ENCODE data around the gene TNP2.
A peak's percentile ranks its signal among the peaks of the same experiment; 100 is the strongest.

Gene TNP2

DNA sequence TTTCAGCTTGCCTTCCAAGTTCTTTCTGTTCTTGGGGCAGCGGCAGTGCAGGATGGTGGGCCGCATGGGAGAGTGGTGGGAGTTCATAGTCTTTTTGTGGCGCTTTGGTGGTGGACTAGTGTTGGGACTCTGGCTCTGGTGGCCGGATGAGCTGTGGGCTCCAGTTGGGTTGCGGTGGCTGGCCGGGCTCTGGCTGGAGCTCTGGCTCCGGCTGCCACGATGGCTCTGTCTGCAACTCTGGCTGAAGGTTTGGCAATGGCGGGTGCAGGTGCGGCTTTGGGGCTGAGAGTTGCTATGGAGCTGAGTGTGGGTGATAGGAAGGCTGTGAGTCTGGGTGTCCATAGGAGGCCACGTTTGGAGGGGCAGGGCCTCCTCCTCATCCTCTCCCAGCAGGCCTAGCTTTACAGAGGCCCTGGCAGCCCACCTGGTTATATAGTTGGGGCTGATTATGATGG lies at the start of gene TNP2:
Gene TNP2, minus strand, starts transcription at position 405 of the 455 bp plus-strand sequence. Its CDS starts 63 bp downstream, at position 342.
- no peak for DNase-seq (ENCODE audit: low spot score)

DNA sequence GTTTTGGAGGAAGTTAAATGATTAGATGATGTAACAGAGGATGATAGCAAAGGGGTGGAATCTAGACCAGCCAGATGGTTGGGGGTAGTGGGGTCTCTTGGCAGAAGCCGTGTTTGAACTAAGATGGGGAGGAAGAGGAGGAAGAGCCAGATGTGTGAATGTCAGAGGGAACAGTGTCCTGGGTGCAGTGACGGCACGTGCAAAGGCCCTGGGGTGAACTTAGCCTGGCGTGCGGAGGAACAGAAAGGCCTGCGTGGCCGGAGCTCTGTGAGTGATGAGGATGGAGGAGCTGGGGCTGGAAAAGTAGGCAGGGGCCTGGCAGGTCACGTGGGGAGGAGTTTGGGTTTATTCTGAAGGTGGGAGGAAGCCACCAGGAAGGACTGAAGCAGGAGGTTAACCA lies 49.7 kb upstream of the TNP2 start:
- DNase-seq (ENCODE audit: low spot score): no peak

DNA sequence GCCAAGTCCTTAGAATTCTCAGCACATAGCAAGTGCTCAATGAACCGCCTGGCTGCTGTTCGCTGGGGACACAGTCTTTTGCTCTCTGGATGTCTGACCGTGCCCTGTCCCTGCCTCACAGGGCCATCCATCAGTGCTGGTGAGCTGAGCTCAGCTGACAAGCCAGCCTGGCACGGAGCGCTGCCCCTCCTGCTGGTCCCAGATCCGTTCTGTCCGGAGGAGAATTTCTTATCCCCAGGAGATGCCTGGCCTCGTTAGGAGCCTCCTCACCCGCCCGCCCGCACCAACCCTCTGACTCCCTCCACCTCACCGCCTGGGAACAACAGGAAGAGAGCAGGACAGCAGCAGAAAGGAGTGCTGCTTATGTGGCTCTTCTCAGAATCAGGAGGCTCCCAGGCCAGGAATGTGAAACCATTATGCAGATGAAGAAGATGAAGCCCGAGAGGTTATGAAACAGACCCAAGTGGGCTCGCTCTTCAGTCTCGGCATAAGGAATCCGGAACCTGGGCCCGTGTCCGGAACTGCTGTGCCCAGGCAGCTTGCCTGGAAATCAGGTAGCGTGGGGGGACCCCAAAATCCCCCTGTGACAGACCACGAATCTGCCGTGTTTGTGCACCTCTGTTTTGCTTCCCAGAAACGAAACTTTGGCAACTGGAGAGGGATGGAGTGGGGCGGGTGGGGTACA lies 47.3 kb upstream of the TNP2 start:
- no peak for DNase-seq (ENCODE audit: low spot score)

DNA sequence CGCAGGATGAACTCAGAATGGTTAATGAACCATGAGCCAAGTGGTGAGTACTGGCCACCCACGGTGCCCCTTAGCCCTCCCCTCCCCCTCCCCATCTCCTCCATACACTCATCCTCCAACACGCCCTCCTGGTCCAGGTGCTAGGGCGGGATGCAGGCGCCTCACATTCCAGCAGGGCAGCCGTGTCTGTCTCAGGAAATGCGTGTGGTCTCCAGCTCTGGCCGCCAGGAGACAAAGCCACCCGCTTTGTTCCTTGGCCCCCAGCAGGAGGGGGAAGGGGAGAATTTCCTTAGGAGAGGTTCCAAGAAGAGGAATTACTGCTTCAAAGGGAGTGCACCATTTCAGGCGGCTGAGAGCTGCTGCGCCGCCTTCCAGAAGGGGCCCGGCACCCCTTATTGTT lies 46.4 kb upstream of the TNP2 start:
- DNase-seq (ENCODE audit: low spot score): no peak

DNA sequence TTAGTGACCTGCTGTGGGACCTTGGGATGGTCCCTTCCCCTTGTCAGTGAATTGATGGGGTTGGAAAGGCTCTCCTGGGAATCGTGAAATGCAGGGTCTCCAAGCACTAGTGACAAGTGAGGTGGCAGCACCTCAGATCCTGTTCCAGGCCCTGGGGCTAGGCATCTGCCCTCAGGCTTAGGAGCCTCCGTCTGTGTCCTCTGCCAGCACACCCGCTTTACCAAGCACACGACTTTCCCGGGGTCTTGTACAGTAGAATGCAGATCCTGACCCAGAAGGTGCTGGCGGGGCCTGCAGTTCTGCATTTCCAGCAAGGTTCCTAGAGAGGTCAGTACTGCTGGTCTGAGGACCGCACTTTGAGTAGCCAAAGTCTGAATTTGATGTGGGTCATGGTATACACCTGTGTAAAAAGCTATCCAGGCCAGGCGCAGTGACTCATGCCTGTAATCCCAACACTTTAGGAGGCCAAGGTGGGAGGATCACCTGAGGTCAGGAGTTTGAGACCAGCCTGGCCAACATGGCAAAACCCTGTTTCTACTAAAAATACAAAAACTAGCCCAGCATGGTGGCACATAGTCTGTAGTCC lies 45.3 kb upstream of the TNP2 start:
- DNase-seq (ENCODE audit: low spot score): no peak

DNA sequence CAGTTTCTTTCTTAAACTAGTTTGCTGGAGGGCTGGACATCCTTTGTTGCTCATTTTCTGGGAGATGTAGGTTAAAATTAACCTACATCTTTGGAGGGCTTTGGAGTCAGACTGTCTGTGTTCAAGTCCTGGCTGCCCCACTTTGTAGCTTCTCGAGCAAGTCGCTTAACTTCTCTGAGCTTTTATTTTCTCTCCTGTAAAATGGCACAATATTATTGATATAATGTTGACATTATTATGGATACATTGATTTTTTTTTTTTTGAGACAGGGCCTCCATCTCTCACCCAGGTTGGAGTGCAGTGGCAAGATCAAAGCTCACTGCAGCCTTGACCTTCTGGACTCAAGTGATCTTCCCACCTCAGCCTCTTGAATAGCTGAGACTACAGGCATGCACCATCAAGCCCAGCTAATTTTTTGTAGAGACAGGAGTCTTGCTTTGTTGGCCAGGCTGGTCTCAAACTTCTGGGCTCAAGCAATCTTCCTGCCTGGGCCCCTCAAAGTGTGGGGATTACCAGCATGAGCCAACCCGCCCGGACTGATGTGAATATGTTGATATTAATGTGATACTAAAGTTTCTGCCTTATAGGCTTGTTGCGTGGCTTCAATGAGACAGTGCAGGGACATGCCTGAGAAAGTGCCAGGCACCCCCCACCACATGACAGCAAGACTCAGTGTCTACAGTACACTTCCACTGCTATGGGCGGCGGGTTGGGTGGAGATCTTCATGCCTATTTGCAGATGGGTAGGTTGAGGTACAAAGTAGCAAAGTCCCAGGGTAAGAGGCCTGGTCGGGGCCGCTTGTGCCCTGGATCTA lies 44.6 kb upstream of the TNP2 start:
- no peak for DNase-seq (ENCODE audit: low spot score)

DNA sequence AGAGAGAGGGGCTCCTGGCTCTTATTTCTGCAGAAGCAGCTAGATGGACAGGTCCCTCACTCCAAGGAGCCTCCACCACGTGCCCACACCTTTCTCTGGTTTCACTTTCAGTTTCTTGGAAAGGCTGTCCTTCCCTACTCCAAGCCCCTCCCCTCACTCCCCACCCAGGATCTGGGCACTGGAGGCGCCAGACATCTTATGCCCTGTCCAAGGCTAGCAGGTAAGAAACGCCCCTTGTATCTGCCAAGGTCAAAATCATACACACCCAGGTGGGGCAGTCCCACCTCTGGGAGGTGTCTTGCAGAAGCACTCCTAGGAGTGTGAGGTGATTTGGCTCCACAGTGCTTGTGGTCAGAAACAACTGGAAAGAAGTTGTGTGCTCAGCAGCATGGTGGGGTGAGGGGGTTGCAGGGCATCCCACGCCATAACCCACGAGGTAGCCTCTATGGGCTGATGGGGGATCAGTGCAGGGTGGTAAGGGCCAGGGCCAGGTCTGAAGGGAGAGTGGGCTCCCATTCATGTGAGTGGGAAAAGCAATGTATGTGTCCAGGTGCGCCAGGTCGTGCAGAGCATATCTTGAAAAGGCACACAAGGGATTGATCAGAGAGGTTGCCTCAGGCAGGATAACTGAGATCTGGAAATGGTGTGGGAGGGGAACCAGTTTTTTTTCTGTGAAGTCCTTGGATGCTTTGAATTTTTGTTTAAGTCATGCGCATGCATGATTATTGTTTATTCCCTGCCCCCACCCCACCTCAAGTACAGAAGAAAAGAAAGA lies 43.8 kb upstream of the TNP2 start:
- peak; percentile 71 for DNase-seq (ENCODE audit: low spot score)

DNA sequence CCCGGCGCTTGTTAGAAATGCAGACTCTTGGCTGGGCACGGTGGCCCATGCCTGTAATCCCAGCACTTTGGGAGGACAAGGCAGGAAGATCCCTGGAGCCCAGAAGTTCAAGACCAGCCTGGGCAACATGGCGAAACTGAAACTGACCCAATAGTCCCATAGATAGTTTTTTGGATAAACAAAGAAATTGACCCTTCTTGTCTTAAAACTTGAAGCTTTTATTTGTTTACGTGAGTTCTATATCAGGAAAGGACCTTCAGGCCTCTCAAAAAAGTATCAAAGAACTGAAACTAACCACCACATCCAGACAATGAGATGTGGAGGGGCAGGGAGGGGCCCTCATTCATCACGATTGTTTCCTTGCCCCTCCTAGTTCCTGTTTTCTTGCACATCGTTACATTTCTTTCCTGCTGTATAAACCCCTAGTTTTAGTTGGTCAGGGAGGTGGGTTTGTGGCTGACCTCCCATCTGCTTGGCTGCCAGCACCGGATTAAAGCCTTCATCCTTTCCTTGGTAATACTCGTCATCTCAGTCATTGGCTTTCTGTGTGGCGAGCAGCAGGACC lies 42.0 kb upstream of the TNP2 start:
- no peak for DNase-seq (ENCODE audit: low spot score)

DNA sequence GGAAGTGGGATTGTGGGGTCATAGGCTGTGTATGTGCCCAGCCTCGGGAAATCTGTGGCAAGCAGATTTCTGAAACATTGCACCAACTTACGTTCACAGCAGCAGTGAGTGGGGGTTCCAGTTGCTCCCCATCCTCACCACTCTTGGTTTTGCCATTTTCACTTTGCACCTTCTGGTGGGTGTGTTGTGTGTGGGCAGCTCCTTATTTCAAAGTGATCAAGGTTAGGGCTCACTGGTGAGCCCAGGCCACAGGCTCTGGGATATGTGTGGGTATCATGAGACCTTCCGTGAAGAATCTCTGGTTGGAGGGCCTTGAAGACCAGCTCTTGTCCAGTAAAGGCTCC lies 41.5 kb upstream of the TNP2 start:
- no peak for DNase-seq (ENCODE audit: low spot score)

DNA sequence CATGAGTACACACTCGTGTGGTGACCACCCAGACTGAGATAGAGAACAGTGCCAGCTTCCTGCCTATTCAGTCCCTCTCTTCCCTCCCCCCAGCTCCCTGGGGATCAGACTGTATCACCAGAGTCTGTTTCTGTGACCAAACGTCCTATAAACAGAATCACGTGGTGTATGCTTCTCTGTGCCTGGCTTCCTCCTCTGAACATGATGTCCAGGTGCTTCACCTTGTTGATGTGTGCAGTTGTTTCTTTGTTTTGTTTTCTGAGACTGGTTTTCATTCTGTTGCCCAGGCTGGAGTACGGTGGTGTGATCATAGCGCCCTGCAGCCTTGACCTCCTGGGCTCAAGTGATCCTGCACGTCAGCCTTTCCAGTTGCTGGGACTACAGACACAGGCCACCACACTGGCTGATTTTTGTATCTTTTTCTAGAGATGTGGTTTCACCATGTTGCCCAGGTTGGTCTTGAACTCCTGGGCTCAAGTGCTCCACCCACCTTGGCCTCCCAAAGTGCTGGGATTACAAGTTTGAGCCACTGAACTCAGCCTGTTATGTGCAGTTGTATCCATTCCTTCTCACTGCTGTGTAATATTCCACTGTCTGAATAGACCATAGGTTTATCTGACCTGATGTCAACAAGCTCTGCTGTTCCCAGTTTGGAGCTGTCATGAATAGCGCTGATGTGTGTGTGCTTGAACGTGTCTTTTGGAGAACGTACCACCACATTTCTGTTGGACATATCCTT lies 40.9 kb upstream of the TNP2 start:
- DNase-seq (ENCODE audit: low spot score): no peak

DNA sequence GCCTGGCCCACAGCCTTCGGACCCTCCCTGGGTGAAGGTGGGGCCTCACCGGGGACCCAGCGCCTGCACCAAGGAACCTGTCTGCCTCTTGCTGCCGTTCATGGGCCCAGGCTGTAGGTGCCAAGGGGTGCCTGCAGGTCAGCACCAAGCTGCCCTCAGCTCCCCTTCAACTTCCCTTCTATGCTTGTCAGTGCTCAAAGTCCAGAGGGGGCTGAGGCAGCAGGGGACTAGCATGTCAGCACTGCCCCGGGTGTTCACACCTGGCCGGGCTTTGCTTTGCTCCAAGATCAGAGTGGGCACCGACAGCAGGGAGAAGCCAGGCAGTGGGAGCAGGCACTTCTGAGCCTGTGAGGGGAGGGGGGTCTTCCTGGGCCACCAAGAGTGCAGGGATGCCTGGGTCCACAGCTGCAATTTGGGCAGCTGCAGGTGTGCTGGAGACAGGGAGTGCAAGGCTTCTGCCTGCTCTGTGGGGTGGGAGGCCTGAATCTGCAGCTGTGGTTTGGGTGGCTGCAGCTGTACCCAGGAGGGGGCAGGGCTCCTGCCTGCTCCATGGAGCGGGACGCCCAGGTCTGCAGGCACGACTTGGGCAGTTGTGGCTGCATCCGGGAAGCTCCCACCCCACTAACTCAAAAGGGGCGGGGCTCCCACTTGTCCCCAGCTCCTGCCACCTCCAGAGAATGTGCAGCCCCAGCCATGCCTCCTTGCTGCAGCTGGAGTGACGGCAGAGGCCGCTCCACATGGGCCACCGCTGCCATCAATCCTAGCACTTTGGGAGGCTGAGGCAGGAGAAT lies 39.6 kb upstream of the TNP2 start:
- DNase-seq (ENCODE audit: low spot score): no peak

DNA sequence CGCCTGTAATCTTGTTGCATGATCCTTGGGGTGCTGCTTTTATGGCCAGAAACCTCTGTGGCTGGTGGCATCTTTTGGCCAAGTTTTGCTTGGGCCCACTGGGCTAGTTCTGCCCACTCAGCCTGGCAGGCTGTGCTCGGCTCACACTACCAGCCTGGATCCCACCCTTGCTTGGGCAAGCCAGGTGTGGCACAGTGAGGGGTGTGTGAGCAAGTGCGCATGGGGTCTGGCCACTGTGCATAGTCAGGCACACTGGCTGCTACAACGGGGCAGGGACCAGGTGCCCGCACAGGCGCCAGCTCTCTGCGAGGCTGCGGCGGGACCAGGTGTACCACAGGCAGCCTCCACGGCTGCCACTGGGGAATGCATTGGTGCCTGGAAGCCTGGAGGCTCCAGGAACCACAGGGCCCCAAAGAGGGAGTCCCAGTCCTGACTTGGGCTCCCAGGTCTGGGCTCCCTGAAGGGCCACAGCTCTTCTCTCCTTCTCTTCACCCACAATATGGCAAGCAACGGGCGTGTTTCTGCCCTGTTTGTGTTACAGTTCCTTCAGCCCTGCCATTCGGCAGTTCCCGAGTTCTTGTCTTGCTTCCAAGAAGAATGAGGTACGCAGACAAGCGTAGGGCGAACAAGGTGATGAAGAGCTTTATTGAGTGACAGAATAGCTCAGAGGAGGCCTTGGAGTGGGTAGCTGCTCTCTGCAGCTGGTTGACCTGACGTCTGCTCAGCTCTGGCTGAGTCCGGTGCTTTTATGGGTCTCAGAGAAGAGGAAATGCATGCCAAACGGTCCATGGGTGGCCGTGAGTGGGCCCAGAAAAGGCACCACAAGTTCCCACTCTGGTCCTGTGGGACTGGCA lies 38.7 kb upstream of the TNP2 start:
- no peak for DNase-seq (ENCODE audit: low spot score)

DNA sequence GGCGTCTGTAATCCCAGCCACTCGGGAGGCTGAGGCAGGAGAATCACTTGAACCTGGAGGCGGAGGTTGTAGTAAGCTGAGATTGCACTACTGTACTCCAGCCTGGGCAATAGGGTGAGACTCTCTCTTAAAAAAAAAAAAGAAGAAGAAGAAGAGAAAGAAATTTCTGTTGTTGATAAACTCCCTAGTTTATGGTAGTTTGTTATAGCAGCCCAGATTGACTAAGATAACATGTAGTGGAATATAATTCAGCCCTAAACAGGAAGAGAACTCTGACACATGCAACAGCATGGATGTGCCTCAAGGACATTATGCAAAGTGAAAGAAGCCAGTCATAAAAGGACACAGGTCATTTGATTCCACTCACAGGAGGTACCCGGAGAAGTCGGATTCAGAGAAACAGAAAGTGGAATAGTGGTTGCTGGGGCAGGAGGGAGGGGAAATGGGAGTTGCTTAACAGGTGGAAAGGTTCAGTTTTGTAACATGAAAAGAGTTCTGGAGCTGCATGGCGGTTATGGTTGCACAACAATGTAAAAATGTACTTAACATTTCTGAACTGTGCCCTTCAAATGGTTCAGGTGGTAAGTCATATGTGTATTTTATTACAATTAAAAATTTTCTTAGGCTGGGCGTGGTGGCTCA lies 38.0 kb upstream of the TNP2 start:
- DNase-seq (ENCODE audit: low spot score): no peak

DNA sequence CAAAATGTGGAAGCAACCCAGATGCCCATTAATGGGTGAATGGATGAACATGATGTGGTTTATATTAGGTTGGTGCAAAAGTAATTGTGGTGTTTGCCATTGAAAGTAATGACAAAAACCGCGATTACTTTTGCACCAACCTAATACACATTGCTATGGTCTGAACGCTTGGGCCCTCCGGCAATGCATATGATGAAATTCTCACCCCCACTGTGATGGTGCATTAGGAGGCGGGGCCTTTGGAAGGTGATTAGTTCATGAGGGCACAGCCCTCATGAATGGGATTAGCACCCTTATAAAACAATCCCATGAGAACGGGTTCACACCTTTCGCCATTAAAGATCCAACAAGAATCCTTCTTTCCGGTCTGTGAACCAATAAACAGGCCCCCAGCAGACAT lies 37.3 kb upstream of the TNP2 start:
- DNase-seq (ENCODE audit: low spot score): no peak

DNA sequence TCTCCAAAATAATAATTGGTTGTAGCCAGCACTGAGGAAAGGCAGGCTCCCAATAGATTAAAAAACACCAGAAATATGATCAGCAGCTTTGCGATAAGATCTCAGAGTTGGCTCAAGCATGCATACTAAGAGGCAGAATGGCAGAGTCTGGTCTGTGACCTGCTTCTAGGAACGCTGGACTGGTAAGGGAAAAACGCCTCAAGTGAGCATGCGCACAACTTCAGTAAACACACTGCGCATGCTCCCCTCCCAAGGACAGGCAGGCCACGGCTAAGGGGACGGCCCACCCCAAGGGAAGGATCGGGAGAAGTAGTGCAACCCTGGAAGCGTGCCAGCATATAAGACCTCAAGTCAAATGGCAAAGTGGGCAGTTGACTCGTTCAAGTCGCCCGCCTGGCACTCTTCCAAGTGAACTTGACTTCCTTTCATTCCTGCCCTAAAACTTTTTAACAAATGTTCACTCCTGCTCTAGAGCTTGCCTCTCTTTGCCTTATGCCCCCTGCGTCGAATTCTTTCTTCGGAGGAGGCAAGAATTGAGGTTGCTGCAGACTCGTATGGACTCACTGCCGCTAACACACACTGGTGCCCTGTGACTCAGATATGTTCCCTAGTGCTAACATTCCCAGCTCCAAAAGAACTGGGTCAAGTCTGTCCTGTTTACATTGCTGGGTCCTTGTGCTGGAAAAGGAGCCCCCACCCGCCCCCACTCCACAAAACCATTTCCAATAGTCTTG lies 34.4 kb upstream of the TNP2 start:
- no peak for DNase-seq (ENCODE audit: low spot score)

DNA sequence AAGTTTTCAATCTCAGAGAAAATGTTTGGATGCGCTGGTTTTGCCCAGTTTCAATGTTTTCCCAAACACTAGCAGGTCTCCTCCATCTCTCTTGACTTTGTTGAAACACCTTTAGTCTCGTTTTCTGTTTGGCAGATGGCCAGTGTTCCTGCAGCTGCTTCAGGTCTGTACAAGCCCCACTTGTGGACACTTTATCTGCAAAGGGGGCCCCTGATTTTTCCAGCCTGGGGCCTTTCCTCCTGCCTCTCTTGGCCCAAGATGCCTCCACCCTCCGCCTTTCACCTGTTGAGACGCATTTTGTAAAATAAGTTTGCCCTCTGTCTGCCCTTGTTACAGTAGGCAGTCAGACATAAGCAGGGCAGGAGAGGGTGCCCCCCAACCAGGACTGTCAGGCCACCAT lies 33.9 kb upstream of the TNP2 start:
- no peak for DNase-seq (ENCODE audit: low spot score)

DNA sequence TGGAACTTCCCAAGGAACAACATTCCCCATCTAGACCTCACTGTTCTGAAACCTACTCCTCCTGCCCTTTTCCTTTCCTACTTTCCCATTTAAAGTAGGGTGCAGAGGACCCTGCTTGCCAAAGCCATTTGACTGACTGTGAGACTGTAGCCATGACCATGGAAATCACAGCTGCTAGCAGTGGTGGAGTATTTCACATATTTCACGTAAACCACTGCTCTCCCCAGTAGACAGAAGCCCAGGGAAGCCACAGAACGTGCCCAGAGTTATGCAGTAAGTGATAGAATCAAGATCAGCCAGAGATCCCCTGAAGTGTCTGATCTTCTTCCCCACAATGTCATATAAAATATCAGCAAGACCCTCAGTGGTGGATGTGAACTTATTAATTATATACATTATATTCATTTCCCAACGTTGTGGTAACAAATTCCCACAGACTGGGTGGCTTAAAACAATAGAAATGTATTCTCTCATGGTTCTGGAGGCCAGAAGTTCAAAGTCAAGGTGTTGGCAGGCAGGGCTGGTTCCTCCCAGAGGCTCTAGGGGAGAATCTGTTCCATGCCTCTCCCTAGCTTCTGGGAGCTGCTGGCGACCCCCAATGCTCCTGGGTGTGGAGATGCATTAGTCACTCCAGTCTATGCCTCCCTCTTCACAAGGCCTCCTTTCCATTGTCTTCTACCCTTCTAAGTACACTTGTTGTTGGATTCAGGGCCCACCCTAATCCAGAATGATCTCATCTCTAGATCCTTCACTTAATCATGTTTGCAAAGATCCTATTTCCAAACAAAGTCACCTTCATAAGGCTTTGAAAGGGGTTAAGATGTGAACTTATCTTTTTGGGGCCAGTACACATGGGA lies 32.7 kb upstream of the TNP2 start:
- DNase-seq (ENCODE audit: low spot score): no peak

DNA sequence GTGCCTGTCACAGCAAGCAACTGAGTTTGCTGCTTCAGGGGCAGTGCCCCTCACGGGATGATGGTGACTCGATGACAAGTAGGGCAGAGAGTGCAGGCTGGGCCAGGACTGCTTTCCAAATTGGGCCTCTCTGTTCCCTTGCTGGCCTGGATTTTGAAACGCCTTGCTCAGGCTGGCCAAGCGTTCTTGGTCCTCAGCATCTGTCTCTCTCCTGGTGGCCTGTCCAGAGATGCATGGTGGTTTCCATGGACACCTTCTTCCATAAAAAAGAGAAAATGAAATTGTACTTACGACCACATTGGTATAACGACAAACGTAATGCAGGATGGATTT lies 31.4 kb upstream of the TNP2 start:
- DNase-seq (ENCODE audit: low spot score): no peak

Measured in COLO829 (cell line).